Prostate gland (tissue), 2 donors: ENCODE results near the gene EIF5A2. TPM values are rescaled to one million over a fixed set of nuclear protein-coding genes. Genes with fewer than 3 reads are reported as not detected.

ENCODE experiments used
- DNase-seq: peaks from one replicate; pipeline ENCODE4 v3.0.0-alpha.2; 2019; ENCODE audit warnings: low spot score
- H3K27ac ChIP-seq, 2 donors: fragments of 200-600 bp; sonication (generic); 2 replicates each; pipeline ENCODE4 v1.5.1; 2017 to 2019
- H3K27me3 ChIP-seq: fragments of 200-600 bp; sonication (generic); replicated peaks from 2 replicates; pipeline ENCODE4 v1.5.1; 2019; ENCODE audit not compliant: insufficient read depth
- H3K36me3 ChIP-seq, 2 donors: fragments of 200-600 bp; sonication (generic); 1 replicate in 1 of 2; 2 replicates in 1 of 2; pipeline versions ENCODE4 v1.5.1 to v1.8.1; 2017 to 2019
- H3K4me1 ChIP-seq: fragments of 200-600 bp; sonication (generic); replicated peaks from 2 replicates; pipeline ENCODE4 v1.5.1; 2019
- H3K4me3 ChIP-seq, 2 donors: fragments of 200-600 bp; sonication (generic); 2 replicates each; pipeline ENCODE4 v1.5.1; 2017 to 2019
- H3K9me3 ChIP-seq: fragments of 200-600 bp; sonication (generic); 2 replicates; pipeline ENCODE4 v1.5.1; 2017
- CTCF ChIP-seq, 4 experiments: fragments of 200-600 bp in 2 of 4; fragments of 450-650 bp in 2 of 4; sonication (generic) in 2 of 4; IDR thresholded peaks; 1 replicate in 3 of 4; 2 replicates in 1 of 4; pipeline ENCODE4 v1.5.1; 2016 to 2019; ENCODE audit warnings: antibody characterized with exemption in 4 of 4, mild to moderate bottlenecking in 2 of 4, moderate library complexity in 2 of 4
- POLR2A ChIP-seq: fragments of 450-650 bp; IDR thresholded peaks from one replicate; pipeline ENCODE4 v1.6.1; 2016; ENCODE audit warnings: antibody characterized with exemption, mild to moderate bottlenecking
- POLR2AphosphoS5 ChIP-seq: sonication (generic); formaldehyde crosslinking; IDR thresholded peaks from one replicate; pipeline ENCODE4 v1.6.1; 2017; ENCODE audit warnings: antibody characterized with exemption
- WGBS: methylation state at CpG from one replicate; pipeline ENCODE4 v1.1.5; 2018; 5-methylcytosine and 5-hydroxymethylcytosine counted together
- intact Hi-C: fragments of 100-400 bp; cut with DNase I; formaldehyde crosslinking; loops from one replicate; pipeline ENCODE4 v1.14.2; 2022
- total RNA-seq, 2 donors: library from RNA; depleted of rRNA; stranded (reverse); fragments of >200 nt; gene quantifications; one replicate each; pipeline ENCODE4 v1.1.0, GENCODE V29; 2016

The EIF5A2 gene
- total RNA-seq, 2 donors from 2014 or later = 1.3 to 3.1 TPM

- 46% methylated on average over 2 of the region's 2 CpGs for WGBS
- Histone ChIP-seq H3K36me3 (no peaks in the 10 kb centered on the region), H3K27ac (no peak overlapping the region), H3K4me1 (no peaks in the 10 kb centered on the region), H3K4me3 (no peak overlapping the region), H3K27me3 (no peaks in the 10 kb centered on the region), H3K9me3 (no peaks in the 10 kb centered on the region)
- no peak for TF ChIP-seq POLR2A
- TF ChIP-seq CTCF (IDR thresholded peaks at IDR 0.05) = no peak
- no peak for TF ChIP-seq POLR2AphosphoS5
- intact Hi-C loops = no loop called here
- DNase-seq = no peak
These were observed 31.9 kb downstream of the EIF5A2 start for GRCh38 chr3:170876537-170876936.

- TF ChIP-seq POLR2A (peak; percentile 72), CTCF (IDR thresholded peaks at IDR 0.05) (no peak), POLR2AphosphoS5 (peak; percentile 94)
- intact Hi-C loops = loop anchor here (2.0 kb wide), 1 partner anchor 39 kb away; the partner anchor contains the start of gene EIF5A2
These were observed 38.5 kb downstream of the EIF5A2 start, which contains the start of gene RPL22L1 for GRCh38 chr3:170869645-170870593. Gene RPL22L1 (minus strand): TSS chr3:170870195. CDS start chr3:170870167, 28 bp downstream.

GRCh38 chr3:170869239-170869590, 39.2 kb downstream of the EIF5A2 start:
- Histone ChIP-seq H3K4me1 (no peaks in the 10 kb centered on the region), H3K27ac (peak overlapping the region; percentile 76 to 82), H3K4me3 (peak overlapping the region; percentile 47 to 60), H3K36me3 (no peaks in the 10 kb centered on the region), H3K9me3 (no peaks in the 10 kb centered on the region), H3K27me3 (no peaks in the 10 kb centered on the region)
- TF ChIP-seq POLR2AphosphoS5 = no peak
- no peak for TF ChIP-seq CTCF (IDR thresholded peaks at IDR 0.05)
- TF ChIP-seq POLR2A = no peak
- intact Hi-C loops = no loop called here
- WGBS = 15% methylated on average over 2 of the region's 2 CpGs
- DNase-seq = no peak

More at GRCh38 chr3:170869645-170870593, 38.5 kb downstream of the EIF5A2 start, which contains the start of gene RPL22L1:
- H3K27ac ChIP-seq = peak within 1 kb of the TSS; percentile 76 to 82
- peak within 1 kb of the TSS; percentile 47 to 60 for H3K4me3 ChIP-seq
- no peaks in the 10 kb centered on the region for H3K4me1 ChIP-seq
- no peaks in the 10 kb centered on the region for H3K36me3 ChIP-seq
- H3K9me3 ChIP-seq = no peaks in the 10 kb centered on the region
- no peaks in the 10 kb centered on the region for H3K27me3 ChIP-seq
- peak; percentile 95 for DNase-seq
- WGBS = under 1% methylated on average over 59 of the region's 59 CpGs

GRCh38 chr3:170868577-170869238, 39.7 kb downstream of the EIF5A2 start:
- no peak for DNase-seq
- TF ChIP-seq POLR2AphosphoS5 (no peak), POLR2A (no peak), CTCF (IDR thresholded peaks at IDR 0.05) (no peak)
- no peaks in the 10 kb centered on the region for H3K27me3 ChIP-seq
- H3K4me3 ChIP-seq = peak overlapping the region in 1 of 2 donors; percentile 60
- 82% methylated on average over 9 of the region's 9 CpGs for WGBS
- no peaks in the 10 kb centered on the region for H3K36me3 ChIP-seq
- H3K27ac ChIP-seq = no peak overlapping the region
- intact Hi-C loops = no loop called here
- H3K9me3 ChIP-seq = no peaks in the 10 kb centered on the region
- no peaks in the 10 kb centered on the region for H3K4me1 ChIP-seq
